HG03469 (cell line): ENCODE data around the gene IL6R.
"Not testable (repeated sequence)": the region's sequence is repeated elsewhere in the genome, so short reads cannot be mapped to it uniquely, and the experiment has no call there.

Experiments used
- ATAC-seq: cut with Tn5 transposase; IDR thresholded peaks from one replicate; pipeline ENCODE4 v1.9.1; 2021; ENCODE audit warnings: mild to moderate bottlenecking, moderate library complexity, moderate number of reproducible peaks; ENCODE audit not compliant: unreplicated experiment

Gene IL6R

DNA sequence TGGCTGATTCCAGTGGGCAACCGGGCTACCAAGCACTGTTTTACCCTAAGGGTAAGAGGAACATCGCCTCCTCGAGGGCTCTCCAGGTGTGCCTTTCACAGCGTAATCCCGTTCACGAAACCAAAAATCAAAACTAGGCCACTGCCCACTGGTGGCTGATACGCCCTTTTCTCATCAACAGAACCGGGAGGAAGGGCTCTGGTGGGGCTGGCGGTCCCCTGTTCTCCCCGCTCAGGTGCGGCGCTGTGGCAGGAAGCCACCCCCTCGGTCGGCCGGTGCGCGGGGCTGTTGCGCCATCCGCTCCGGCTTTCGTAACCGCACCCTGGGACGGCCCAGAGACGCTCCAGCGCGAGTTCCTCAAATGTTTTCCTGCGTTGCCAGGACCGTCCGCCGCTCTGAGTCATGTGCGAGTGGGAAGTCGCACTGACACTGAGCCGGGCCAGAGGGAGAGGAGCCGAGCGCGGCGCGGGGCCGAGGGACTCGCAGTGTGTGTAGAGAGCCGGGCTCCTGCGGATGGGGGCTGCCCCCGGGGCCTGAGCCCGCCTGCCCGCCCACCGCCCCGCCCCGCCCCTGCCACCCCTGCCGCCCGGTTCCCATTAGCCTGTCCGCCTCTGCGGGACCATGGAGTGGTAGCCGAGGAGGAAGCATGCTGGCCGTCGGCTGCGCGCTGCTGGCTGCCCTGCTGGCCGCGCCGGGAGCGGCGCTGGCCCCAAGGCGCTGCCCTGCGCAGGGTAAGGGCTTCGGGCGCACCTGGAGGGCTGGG, at the start of gene IL6R:
TSS of gene IL6R (plus strand) at position 360 of the 763 bp plus-strand sequence. CDS start at position 647, 287 bp downstream.
- ATAC-seq = no peak

DNA sequence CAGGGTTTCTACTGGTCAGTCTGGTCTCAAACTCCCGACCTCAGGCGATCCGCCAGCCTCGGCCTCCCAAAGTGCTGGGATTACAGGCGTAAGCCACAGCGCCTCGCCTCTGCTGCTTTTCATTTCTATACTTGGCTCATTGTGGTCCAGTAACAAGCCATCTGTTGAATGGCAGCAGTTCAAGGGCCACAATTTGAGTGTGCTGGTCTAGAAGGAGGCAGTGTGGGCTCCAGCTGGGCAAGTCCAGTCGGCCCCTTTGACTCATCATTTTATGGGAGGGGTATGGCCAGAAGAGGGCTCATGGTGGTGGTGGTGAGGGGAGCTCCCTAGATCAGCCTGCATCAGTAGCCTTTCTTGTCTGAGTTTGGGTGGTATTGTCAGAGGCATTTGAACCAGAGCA, 46.6 kb upstream of the IL6R start:
- no peak for ATAC-seq

DNA sequence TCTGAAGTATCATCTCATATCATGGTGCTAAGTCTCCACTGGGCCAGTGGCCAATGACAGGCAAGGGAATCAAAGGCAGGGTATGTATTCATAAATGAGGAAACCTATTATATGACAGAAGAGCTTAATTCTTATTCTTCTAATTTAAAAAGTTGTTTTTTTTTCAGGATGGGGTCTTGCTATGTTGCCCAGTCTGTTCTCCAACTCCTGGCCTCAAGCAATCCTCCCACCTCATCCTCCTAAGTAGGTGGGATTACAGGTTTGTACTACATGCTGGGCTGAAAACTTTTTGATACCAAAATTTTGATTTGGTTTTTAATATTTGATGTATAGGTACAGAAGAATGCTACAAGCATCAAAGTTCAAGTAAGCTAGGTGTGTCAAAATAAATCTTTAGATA, 44.9 kb upstream of the IL6R start:
- no peak for ATAC-seq

- not testable (repeated sequence) for ATAC-seq
Observed at GRCh38 chr1:154360881-154361280, 44.3 kb upstream of the IL6R start.

GRCh38 chr1:154361357-154361756, 43.8 kb upstream of the IL6R start:
- ATAC-seq = no peak

GRCh38 chr1:154371436-154371835, 33.7 kb upstream of the IL6R start:
- ATAC-seq = no peak

DNA sequence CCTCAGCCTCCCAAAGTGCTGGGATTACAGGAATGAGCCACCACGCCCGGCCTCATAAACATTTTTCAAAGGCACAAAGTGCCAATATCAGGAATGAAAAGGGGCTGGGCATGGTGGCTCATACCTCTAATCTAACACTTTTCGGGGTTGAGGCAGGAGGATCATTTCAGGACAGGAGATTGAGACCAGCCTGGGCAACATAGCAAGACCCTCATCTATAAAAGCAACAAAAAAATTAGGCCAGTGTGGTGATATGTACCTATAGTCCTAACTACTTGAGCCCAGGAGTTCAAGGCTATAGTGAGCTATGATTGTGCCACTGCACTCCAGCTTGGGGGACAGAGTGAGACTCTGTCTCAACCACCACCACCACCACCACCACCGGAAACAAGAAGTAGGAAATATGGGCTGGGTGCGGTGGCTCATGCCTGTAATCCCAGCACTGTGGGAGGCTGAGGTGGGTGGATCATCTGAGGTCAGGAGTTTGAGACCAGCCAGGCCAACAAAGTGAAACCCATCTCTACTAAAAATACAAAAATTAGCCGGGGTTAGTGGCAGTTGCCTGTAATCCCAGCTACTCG, 31.3 kb upstream of the IL6R start:
- ATAC-seq = not testable (repeated sequence)

DNA sequence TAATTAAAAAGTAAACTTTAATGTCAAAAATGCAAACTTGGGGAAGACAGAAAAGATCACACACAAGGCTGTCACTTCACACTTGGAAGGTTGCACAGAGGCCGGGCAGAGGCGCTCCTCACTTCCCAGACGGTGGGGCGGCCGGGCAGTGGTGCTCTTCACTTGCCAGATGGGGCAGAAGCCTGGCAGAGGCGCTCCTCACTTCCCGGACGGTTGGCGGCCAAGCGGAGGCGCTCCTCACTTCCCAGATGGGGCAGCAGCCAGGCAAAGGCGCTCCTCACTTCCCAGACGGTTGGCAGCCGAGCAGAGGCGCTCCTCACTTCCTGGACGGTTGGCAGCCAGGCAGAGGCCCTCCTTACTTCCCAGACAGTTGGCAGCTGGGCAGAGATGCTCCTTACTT, 25.8 kb upstream of the IL6R start:
- ATAC-seq = no peak

DNA sequence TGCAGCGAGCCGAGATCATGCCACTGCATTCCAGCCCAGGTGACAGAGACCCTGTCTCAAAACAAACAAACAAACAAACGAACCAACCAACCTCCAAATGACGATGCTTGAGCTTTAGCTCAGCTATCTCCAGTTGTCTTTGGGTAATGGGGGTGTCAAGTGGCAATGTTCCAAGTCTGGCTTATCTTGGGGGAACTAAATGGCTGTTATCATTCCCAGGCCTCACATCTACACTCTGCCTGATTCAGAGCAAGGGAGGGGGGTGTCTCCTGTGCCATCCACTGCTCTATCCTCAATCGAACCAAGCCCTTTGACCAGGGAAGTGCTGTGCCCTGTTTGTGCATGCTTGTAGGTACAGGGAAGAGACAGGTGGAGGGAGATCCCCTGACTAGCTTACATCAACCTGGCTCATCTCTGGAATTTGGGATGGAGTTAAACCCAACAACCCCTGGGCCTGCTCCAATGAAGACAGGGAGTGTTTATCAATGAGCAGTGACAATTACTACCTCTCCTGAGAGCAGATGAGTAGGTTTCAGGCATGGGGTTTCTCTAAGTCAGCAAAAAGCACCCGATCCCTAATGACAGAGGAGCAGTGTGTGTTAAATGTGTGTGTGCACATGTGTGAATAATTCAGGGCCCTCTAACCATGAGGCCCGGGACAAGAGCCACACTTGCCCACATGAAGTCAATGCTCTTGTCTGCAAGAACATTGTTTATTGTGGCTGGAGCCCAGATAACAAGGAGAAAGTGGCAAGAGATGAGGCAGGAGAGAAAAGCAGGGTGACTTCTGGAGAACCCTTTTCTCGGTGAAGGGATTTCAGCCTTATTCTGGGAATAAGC, 20.3 kb upstream of the IL6R start:
- ATAC-seq = no peak

- ATAC-seq = no peak
Observed at GRCh38 chr1:154386643-154387352, 18.3 kb upstream of the IL6R start.

DNA sequence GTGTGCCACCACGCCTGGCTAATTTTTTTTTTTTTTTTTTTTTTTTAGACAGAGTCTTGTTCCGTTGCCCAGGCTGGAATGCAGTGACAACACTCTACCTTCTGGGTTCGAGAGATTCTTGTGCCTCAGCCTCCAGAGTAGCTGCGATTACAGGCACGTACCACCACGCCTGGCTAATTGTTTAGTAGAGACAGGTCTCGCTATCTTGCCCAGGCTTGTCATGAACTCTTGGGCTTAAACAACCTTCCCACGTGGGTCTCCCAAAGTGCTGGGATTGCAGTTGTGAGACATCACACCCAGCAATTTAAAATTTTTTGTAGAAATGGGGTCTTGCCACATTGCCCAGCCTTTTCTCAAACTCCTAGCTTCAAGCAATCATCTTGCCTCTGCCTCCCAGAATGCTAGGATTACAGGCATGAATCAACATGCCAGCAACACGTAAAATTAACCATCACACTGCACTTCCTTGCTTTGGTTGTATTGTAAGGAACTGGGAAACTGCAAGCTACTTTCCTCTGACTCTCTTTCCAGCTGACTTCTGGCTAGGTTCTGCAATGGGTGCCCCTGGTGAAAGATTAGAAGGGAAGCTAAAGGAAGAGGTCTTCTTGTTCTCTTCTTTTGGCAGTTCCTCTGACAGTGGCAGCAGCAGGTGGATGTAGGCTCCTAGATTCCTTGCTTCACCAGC, 13.9 kb upstream of the IL6R start:
- ATAC-seq = no peak

DNA sequence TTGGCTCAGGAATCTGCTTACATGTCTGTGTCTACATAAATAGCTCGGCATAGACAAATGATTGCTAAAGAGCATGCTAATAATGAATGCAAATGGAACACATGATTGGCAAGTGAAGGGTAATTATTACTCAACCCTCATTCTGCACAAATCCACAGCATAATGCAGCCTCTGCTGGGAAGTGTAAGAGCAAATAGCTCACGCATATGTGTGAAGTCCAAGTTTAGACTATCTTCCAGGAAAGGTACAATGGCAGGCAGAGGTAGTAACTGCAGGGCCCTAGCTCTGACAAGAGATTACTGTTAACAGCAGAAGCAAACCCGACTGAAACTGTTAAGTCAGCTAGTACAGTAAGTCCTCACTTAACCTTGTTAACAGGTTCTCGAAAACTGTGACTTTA, 7.0 kb upstream of the IL6R start:
- ATAC-seq = no peak

GRCh38 chr1:154398678-154399077, 6.5 kb upstream of the IL6R start:
- no peak for ATAC-seq

GRCh38 chr1:154400381-154400801, 4.8 kb upstream of the IL6R start:
- no peak for ATAC-seq

DNA sequence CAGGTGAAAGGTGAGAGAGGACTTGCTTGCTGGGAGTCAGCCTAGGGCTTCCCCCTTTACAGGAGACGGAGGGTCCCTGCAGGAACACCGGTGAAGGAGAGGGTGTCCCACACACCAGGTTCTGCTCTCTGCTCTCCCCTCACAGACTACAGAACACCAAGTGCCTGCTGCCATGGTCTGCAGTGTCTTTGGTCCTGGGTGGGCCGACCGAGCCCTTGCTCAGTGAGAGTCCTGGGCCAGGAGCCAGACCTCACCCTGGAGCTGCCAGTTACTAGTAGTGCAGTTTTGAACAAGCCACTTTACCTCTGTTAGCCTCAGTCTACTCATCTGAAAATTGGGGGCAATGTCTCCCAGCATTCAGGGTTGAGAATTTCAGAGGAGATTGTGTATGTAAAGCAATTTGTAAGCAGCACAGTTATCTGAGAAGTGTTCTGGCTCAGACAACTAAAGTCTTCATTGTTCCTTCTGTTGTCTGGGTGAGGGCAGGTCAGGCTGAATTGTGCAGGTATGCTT, 2.7 kb upstream of the IL6R start:
- no peak for ATAC-seq

- ATAC-seq = no peak
Observed at GRCh38 chr1:154403261-154403943, 1.7 kb upstream of the IL6R start.

- no peak for ATAC-seq
Observed at GRCh38 chr1:154403983-154404382, 1.2 kb upstream of the IL6R start.

GRCh38 chr1:154404511-154404931, 622 bp upstream of the IL6R start:
- ATAC-seq = no peak

DNA sequence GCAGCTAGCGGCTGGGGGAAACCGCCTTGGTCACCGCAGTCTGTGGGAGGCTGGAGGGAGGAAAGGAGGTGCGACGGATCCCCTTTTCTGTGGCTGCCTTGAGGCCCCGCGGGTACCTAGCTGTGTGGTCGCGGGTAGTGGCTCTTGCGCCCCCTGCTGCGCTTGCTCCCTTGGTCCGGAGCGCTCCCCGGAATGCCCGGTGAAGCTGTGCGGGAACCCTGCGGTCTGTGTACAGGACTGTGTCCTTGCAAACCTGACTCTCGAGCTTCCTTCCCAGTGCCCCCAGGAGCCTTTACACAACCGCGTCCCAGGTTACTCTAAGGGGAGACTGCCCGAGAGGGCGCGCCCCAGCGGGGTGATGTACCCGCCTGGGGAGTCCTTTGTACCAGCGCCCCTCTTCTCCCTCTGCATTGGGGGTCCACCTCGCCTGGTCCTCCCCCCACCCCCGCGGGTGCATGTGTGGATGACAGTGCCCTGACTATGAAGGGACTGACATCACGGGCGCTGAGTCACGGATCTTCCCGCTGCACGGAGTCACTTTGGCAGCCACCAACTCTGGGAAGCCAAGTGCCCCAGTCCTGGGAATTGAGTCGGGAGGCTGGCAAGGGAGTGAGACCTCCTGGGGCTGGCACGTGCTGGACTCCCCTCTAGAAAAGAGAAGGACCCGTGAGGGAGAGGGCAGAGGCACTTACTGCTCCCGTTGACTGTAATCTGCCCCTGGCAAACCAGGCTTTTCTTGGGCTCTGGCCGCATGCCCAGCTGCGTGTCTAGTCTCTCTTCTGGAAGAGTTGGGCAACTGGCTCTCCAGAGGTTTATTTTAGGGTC, 816 bp downstream of the IL6R start:
- ATAC-seq = no peak
